Smooth muscle cell (in vitro differentiated cells): ENCODE results near the gene EVI5L. TPM values are rescaled to one million over a fixed set of nuclear protein-coding genes. Genes with fewer than 3 reads are reported as not detected.

Experiments
- DNase-seq: peaks from one replicate; lab custom pipeline; 2025; ENCODE audit not compliant: unreplicated experiment; lab: John Stamatoyannopoulos, UW
- H2AFZ ChIP-seq: fragments of 200-600 bp; sonication (generic); 2 replicates; pipeline ENCODE4 v1.6.0; 2016; ENCODE audit warnings: antibody characterized with exemption, low read depth, mild to moderate bottlenecking
- H3F3A ChIP-seq: fragments of 200-600 bp; sonication (generic); 2 replicates; pipeline ENCODE4 v1.6.0; 2017; ENCODE audit warnings: antibody characterized with exemption, low read depth
- H3K27ac ChIP-seq: fragments of 200-600 bp; sonication (generic); 2 replicates; pipeline ENCODE4 v1.5.1; 2016; ENCODE audit warnings: low read depth, mild to moderate bottlenecking
- H3K27me3 ChIP-seq: fragments of 200-600 bp; sonication (generic); 2 replicates; pipeline ENCODE4 v1.6.1; 2016; ENCODE audit warnings: low read depth, mild to moderate bottlenecking
- H3K36me3 ChIP-seq: fragments of 200-600 bp; sonication (generic); 2 replicates; pipeline ENCODE4 v1.5.1; 2016; ENCODE audit warnings: low read depth
- H3K4me1 ChIP-seq: fragments of 200-600 bp; sonication (generic); 2 replicates; pipeline ENCODE4 v1.5.1; 2016; ENCODE audit warnings: low read depth
- H3K4me2 ChIP-seq: fragments of 200-600 bp; sonication (generic); 2 replicates; pipeline ENCODE4 v1.6.0; 2016; ENCODE audit warnings: mild to moderate bottlenecking
- H3K4me3 ChIP-seq: fragments of 200-600 bp; sonication (generic); 2 replicates; pipeline ENCODE4 v1.5.1; 2016; ENCODE audit warnings: mild to moderate bottlenecking
- H3K79me2 ChIP-seq: fragments of 200-600 bp; sonication (generic); 2 replicates; pipeline ENCODE4 v1.6.0; 2016; ENCODE audit warnings: low read depth, mild to moderate bottlenecking
- H3K9ac ChIP-seq: fragments of 200-600 bp; sonication (generic); 2 replicates; pipeline ENCODE4 v1.6.0; 2016; ENCODE audit warnings: low read depth
- H3K9me3 ChIP-seq: fragments of 200-600 bp; sonication (generic); replicated peaks from 2 replicates; pipeline ENCODE4 v1.5.1; 2016; ENCODE audit warnings: low read depth
- H4K20me1 ChIP-seq: fragments of 200-600 bp; sonication (generic); 2 replicates; pipeline ENCODE4 v1.6.0; 2016; ENCODE audit warnings: low read depth
- CTCF ChIP-seq: fragments of 200-600 bp; sonication (generic); IDR thresholded peaks from 2 replicates; pipeline ENCODE4 v1.5.1; 2017; ENCODE audit warnings: borderline replicate concordance, mild to moderate bottlenecking, antibody characterized with exemption; ENCODE audit not compliant: insufficient read depth, poor library complexity, severe bottlenecking
- WGBS: methylation state at CpG from one replicate; pipeline ENCODE4 v1.1.7; 2016; ENCODE audit warnings: low lambda C conversion rate; 5-methylcytosine and 5-hydroxymethylcytosine counted together
- polyA plus RNA-seq: library from polyadenylated mRNA; unstranded; fragments of >200 nt; fragmentation: Nextera tagmentation; extraction: Ambion mirVana; gene quantifications from 2 replicates; pipeline ENCODE4 v1.2.1, GENCODE V29; 2016
- total RNA-seq: library from RNA; depleted of rRNA; stranded (reverse); fragments of >200 nt; gene quantifications from 2 replicates; pipeline ENCODE4 v1.2.3, GENCODE V29; 2014

The EVI5L gene
- total and polyA plus RNA-seq, 2 experiments from 2014 or later = 8.8 to 21.2 TPM

DNA sequence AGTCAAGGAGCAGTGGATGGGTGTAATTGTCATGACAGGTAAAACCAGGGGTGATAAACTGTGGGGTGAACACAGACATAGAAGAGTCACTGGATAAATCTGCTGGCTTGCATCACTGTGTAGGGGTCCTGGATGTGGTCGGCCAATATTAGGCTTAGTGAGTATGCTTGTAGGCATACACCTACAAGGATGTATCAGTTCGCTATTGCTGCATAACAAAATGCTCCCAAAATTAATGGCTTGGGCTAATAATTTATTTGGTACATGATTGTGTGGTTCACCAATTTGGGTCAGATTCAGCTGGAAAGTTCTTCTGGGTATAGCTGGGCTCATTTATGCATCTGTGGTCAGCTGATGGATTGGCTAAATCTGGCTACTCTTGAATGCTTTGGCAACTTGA is 11.2 kb upstream of the EVI5L start:
- TF ChIP-seq CTCF = no peak
- Histone ChIP-seq H3K4me1 (no peaks in the 10 kb centered on the region), H2AFZ (no peak overlapping the region), H3K36me3 (no peaks in the 10 kb centered on the region), H3K79me2 (no peaks in the 10 kb centered on the region), H3K27me3 (no peaks in the 10 kb centered on the region), H3K9ac (no peak overlapping the region), H4K20me1 (no peaks in the 10 kb centered on the region), H3K27ac (no peak overlapping the region), H3K9me3 (no peaks in the 10 kb centered on the region), H3K4me2 (no peak overlapping the region), H3F3A (no peaks in the 10 kb centered on the region), H3K4me3 (no peak overlapping the region)
- WGBS = 45% methylated on average over 2 of the region's 2 CpGs
- no peak for DNase-seq

GRCh38 chr19:7819337-7819736 is 10.7 kb upstream of the EVI5L start:
- WGBS = 71% methylated on average over 2 of the region's 2 CpGs
- H3K27ac ChIP-seq = no peak overlapping the region
- H2AFZ ChIP-seq = no peak overlapping the region
- no peak overlapping the region for H3K4me2 ChIP-seq
- no peak for DNase-seq
- no peaks in the 10 kb centered on the region for H3K36me3 ChIP-seq
- H3K4me3 ChIP-seq = no peak overlapping the region
- H3K9me3 ChIP-seq = no peaks in the 10 kb centered on the region
- H3F3A ChIP-seq = no peaks in the 10 kb centered on the region
- H3K4me1 ChIP-seq = no peaks in the 10 kb centered on the region
- no peaks in the 10 kb centered on the region for H3K79me2 ChIP-seq
- H3K9ac ChIP-seq = no peak overlapping the region
- H4K20me1 ChIP-seq = no peaks in the 10 kb centered on the region
- H3K27me3 ChIP-seq = no peaks in the 10 kb centered on the region
- TF ChIP-seq CTCF = no peak

- DNase-seq = no peak
- no peaks in the 10 kb centered on the region for H3K9me3 ChIP-seq
- H3K4me3 ChIP-seq = no peak overlapping the region
- H3K27me3 ChIP-seq = no peaks in the 10 kb centered on the region
- no peak overlapping the region for H3K9ac ChIP-seq
- H3F3A ChIP-seq = no peaks in the 10 kb centered on the region
- WGBS = 64% methylated on average over 3 of the region's 3 CpGs
- no peak overlapping the region for H2AFZ ChIP-seq
- TF ChIP-seq CTCF = no peak
- no peaks in the 10 kb centered on the region for H3K4me1 ChIP-seq
- no peaks in the 10 kb centered on the region for H4K20me1 ChIP-seq
- H3K4me2 ChIP-seq = no peak overlapping the region
- no peak overlapping the region for H3K27ac ChIP-seq
- no peaks in the 10 kb centered on the region for H3K36me3 ChIP-seq
- no peaks in the 10 kb centered on the region for H3K79me2 ChIP-seq
Observed at GRCh38 chr19:7820588-7820987, 9.4 kb upstream of the EVI5L start.

GRCh38 chr19:7822910-7823515 is 7.0 kb upstream of the EVI5L start:
- H3F3A ChIP-seq = no peaks in the 10 kb centered on the region
- no peaks in the 10 kb centered on the region for H3K9me3 ChIP-seq
- TF ChIP-seq CTCF = no peak
- H3K4me1 ChIP-seq = no peaks in the 10 kb centered on the region
- H2AFZ ChIP-seq = no peak overlapping the region
- H3K36me3 ChIP-seq = no peaks in the 10 kb centered on the region
- H3K79me2 ChIP-seq = no peaks in the 10 kb centered on the region
- no peak overlapping the region for H3K27ac ChIP-seq
- no peak overlapping the region for H3K4me3 ChIP-seq
- no peak overlapping the region for H3K4me2 ChIP-seq
- H3K9ac ChIP-seq = no peak overlapping the region
- DNase-seq = no peak
- no peaks in the 10 kb centered on the region for H4K20me1 ChIP-seq
- no peaks in the 10 kb centered on the region for H3K27me3 ChIP-seq
- WGBS = 95% methylated on average over 4 of the region's 4 CpGs
